Stimulated activated naive CD8-positive, alpha-beta T cell treated with anti-CD3 and anti-CD28 coated beads, Interleukin-15, amount 100 ng/mL, for 72 hours (primary cell): ENCODE measurements around the gene PIN4.
"Not testable (repeated sequence)": the region's sequence is repeated elsewhere in the genome, so short reads cannot be mapped to it uniquely, and the experiment has no call there.

ENCODE experiments used
- ATAC-seq: fragments of 150-1000 bp; cut with Tn5 transposase; 2 replicates; pipeline ENCODE4 v1.10.0; 2021; ENCODE audit warnings: mild to moderate bottlenecking, moderate library complexity
- DNase-seq, 2 donors: peaks; one replicate each; pipeline ENCODE4 v3.0.0; 2021 to 2022
- H3K27ac Mint-ChIP-seq, 2 donors: one replicate each; pipeline ENCODE4 v1.8.0; 2022; ENCODE audit warnings: mild to moderate bottlenecking in 2 of 2, mixed read lengths in 2 of 2, moderate library complexity in 2 of 2
- H3K27me3 Mint-ChIP-seq: one replicate; pipeline ENCODE4 v1.8.0; 2022; ENCODE audit warnings: mixed read lengths
- H3K4me1 Mint-ChIP-seq: one replicate; pipeline ENCODE4 v1.8.0; 2022; ENCODE audit warnings: mild to moderate bottlenecking, mixed read lengths
- H3K4me3 Mint-ChIP-seq, 2 donors: one replicate each; pipeline ENCODE4 v1.8.0; 2022; ENCODE audit warnings: mild to moderate bottlenecking in 2 of 2, mixed read lengths in 2 of 2, moderate library complexity in 1 of 2
- H3K9me3 Mint-ChIP-seq, 2 donors: one replicate each; pipeline ENCODE4 v1.8.0; 2022; ENCODE audit warnings: mixed read lengths in 2 of 2

PIN4 gene

GRCh38 chrX:72169008-72169728 lies 12.4 kb upstream of the PIN4 start:
- Mint-ChIP-seq H3K4me3 (peak overlapping the region; percentile 54 to 72), H3K27ac (peak overlapping the region; percentile 80 to 82), H3K4me1 (peaks cover 5% of the 10 kb centered on the region), H3K9me3 (no peaks in the 10 kb centered on the region), H3K27me3 (no peaks in the 10 kb centered on the region)
- ATAC-seq, result peak; percentile 95
- DNase-seq, result peak; percentile 12 to 35

- H3K4me3 Mint-ChIP-seq, ATAC-seq, DNase-seq: not testable (repeated sequence)
These were observed 5.3 kb upstream of the PIN4 start for GRCh38 chrX:72176289-72176688.

GRCh38 chrX:72176981-72177380 lies 4.6 kb upstream of the PIN4 start:
- no peak overlapping the region for H3K4me3 Mint-ChIP-seq
- DNase-seq, result no peak
- no peaks in the 10 kb centered on the region for H3K27me3 Mint-ChIP-seq
- no peak for ATAC-seq
- peaks cover 4% of the 10 kb centered on the region for H3K4me1 Mint-ChIP-seq
- H3K27ac Mint-ChIP-seq, result no peak overlapping the region
- no peaks in the 10 kb centered on the region for H3K9me3 Mint-ChIP-seq

More at GRCh38 chrX:72176289-72176688, 5.3 kb upstream of the PIN4 start:
- not testable (repeated sequence) for H3K4me1 Mint-ChIP-seq, H3K27ac Mint-ChIP-seq, H3K9me3 Mint-ChIP-seq, H3K27me3 Mint-ChIP-seq

- Mint-ChIP-seq H3K4me3 (no peak overlapping the region), H3K27me3 (no peaks in the 10 kb centered on the region), H3K4me1 (peaks cover 10% of the 10 kb centered on the region), H3K27ac (peak overlapping the region in 1 of 2 donors; percentile 26), H3K9me3 (no peaks in the 10 kb centered on the region)
- no peak for DNase-seq
- no peak for ATAC-seq
These were observed 1.0 kb upstream of the PIN4 start for GRCh38 chrX:72180539-72180938.

- Mint-ChIP-seq H3K4me1 (peaks cover 10% of the 10 kb centered on the region), H3K27ac (no peak overlapping the region)
- no peak for DNase-seq
These were observed 1.4 kb downstream of the PIN4 start for GRCh38 chrX:72182924-72183323.

GRCh38 chrX:72201836-72202536 lies 20.4 kb downstream of the PIN4 start:
- Mint-ChIP-seq H3K9me3 (no peaks in the 10 kb centered on the region), H3K27ac (no peak overlapping the region), H3K27me3 (no peaks in the 10 kb centered on the region), H3K4me3 (no peak overlapping the region), H3K4me1 (no peaks in the 10 kb centered on the region)
- ATAC-seq (no peak), DNase-seq (no peak)

More at GRCh38 chrX:72182924-72183323, 1.4 kb downstream of the PIN4 start:
- ATAC-seq, result no peak
- Mint-ChIP-seq H3K27me3 (no peaks in the 10 kb centered on the region), H3K9me3 (no peaks in the 10 kb centered on the region), H3K4me3 (no peak overlapping the region)

GRCh38 chrX:72202792-72203401 lies 21.3 kb downstream of the PIN4 start:
- no peak for ATAC-seq
- Mint-ChIP-seq H3K4me1 (no peaks in the 10 kb centered on the region), H3K27ac (no peak overlapping the region), H3K27me3 (no peaks in the 10 kb centered on the region), H3K9me3 (no peaks in the 10 kb centered on the region), H3K4me3 (no peak overlapping the region)
- no peak for DNase-seq

- Mint-ChIP-seq H3K4me1 (no peaks in the 10 kb centered on the region), H3K27ac (no peak overlapping the region), H3K4me3 (no peak overlapping the region), H3K9me3 (no peaks in the 10 kb centered on the region), H3K27me3 (no peaks in the 10 kb centered on the region)
- ATAC-seq (no peak), DNase-seq (no peak)
These were observed 21.9 kb downstream of the PIN4 start for GRCh38 chrX:72203421-72203820.

GRCh38 chrX:72205706-72206105 lies 24.1 kb downstream of the PIN4 start:
- DNase-seq (no peak), ATAC-seq (no peak)
- H3K27ac Mint-ChIP-seq, result no peak overlapping the region
- H3K4me1 Mint-ChIP-seq, result no peaks in the 10 kb centered on the region
- no peaks in the 10 kb centered on the region for H3K9me3 Mint-ChIP-seq
- no peak overlapping the region for H3K4me3 Mint-ChIP-seq
- H3K27me3 Mint-ChIP-seq, result no peaks in the 10 kb centered on the region

- H3K4me1 Mint-ChIP-seq, result no peaks in the 10 kb centered on the region
- H3K27ac Mint-ChIP-seq, result no peak overlapping the region
- ATAC-seq, result no peak
These were observed 25.8 kb downstream of the PIN4 start for GRCh38 chrX:72207366-72207765.

GRCh38 chrX:72208126-72208800 lies 26.7 kb downstream of the PIN4 start:
- no peak for DNase-seq
- no peak overlapping the region for H3K4me3 Mint-ChIP-seq
- no peak for ATAC-seq
- no peaks in the 10 kb centered on the region for H3K4me1 Mint-ChIP-seq
- no peaks in the 10 kb centered on the region for H3K27me3 Mint-ChIP-seq
- no peak overlapping the region for H3K27ac Mint-ChIP-seq
- no peaks in the 10 kb centered on the region for H3K9me3 Mint-ChIP-seq

More at GRCh38 chrX:72207366-72207765, 25.8 kb downstream of the PIN4 start:
- H3K9me3 Mint-ChIP-seq, result no peaks in the 10 kb centered on the region
- DNase-seq, result no peak
- H3K27me3 Mint-ChIP-seq, result no peaks in the 10 kb centered on the region
- no peak overlapping the region for H3K4me3 Mint-ChIP-seq

- DNase-seq (no peak), ATAC-seq (no peak)
- Mint-ChIP-seq H3K9me3 (no peaks in the 10 kb centered on the region), H3K4me3 (no peak overlapping the region), H3K27ac (no peak overlapping the region), H3K27me3 (no peaks in the 10 kb centered on the region), H3K4me1 (peaks cover 5% of the 10 kb centered on the region)
These were observed 35.4 kb downstream of the PIN4 start for GRCh38 chrX:72216973-72217372.

- ATAC-seq, DNase-seq, H3K4me1 Mint-ChIP-seq, H3K4me3 Mint-ChIP-seq, H3K27ac Mint-ChIP-seq, H3K27me3 Mint-ChIP-seq, H3K9me3 Mint-ChIP-seq: not testable (repeated sequence)
These were observed 38.8 kb downstream of the PIN4 start for GRCh38 chrX:72220375-72220774.

- H3K27me3 Mint-ChIP-seq, result no peaks in the 10 kb centered on the region
- no peak overlapping the region for H3K27ac Mint-ChIP-seq
- H3K4me3 Mint-ChIP-seq, result no peak overlapping the region
- DNase-seq (no peak), ATAC-seq (no peak)
- no peaks in the 10 kb centered on the region for H3K9me3 Mint-ChIP-seq
- H3K4me1 Mint-ChIP-seq, result no peaks in the 10 kb centered on the region
These were observed 48.7 kb downstream of the PIN4 start for GRCh38 chrX:72230290-72230689.

- DNase-seq (no peak), ATAC-seq (no peak)
- H3K27me3 Mint-ChIP-seq, result no peaks in the 10 kb centered on the region
- H3K27ac Mint-ChIP-seq, result no peak overlapping the region
- peak overlapping the region in 1 of 2 donors; percentile 15 for H3K4me3 Mint-ChIP-seq
- H3K4me1 Mint-ChIP-seq, result peaks cover 13% of the 10 kb centered on the region
- H3K9me3 Mint-ChIP-seq, result no peaks in the 10 kb centered on the region
These were observed 55.3 kb downstream of the PIN4 start for GRCh38 chrX:72236841-72237240.

GRCh38 chrX:72238183-72238582 lies 56.6 kb downstream of the PIN4 start:
- no peaks in the 10 kb centered on the region for H3K27me3 Mint-ChIP-seq
- ATAC-seq (no peak), DNase-seq (no peak)
- peaks cover 13% of the 10 kb centered on the region for H3K4me1 Mint-ChIP-seq
- peak overlapping the region; percentile 83 to 84 for H3K4me3 Mint-ChIP-seq
- no peaks in the 10 kb centered on the region for H3K9me3 Mint-ChIP-seq
- peak overlapping the region; percentile 27 to 59 for H3K27ac Mint-ChIP-seq
